ENCODE measurements around the gene PPIP5K2.

Gene PPIP5K2

GRCh38 chr5:103145196-103145595 is 25.1 kb downstream of the PPIP5K2 start:
- no peak overlapping the region for H2BK15ac ChIP-seq (ENCODE audit: low read length)
- peaks cover 0 to 6% of the 10 kb centered on the region in 2 donors for H3K9me3 ChIP-seq (replicated peaks in 1 of 2; ENCODE audit: control insufficient read depth in 2 of 2, insufficient read depth in 1 of 2, low read depth in 1 of 2, low read length in 2 of 2)
- H3K9ac ChIP-seq (ENCODE audit: low read depth, low read length, poor library complexity), result no peak overlapping the region
- no peak overlapping the region for H2AK5ac ChIP-seq (ENCODE audit: low read depth, low read length)
- no peaks in the 10 kb centered on the region for H3K79me1 ChIP-seq (ENCODE audit: low read depth, low read length)
- DNase-seq (ENCODE audit: low spot score), result no peak
- no peak overlapping the region for H3K4me2 ChIP-seq (ENCODE audit: insufficient read depth, low read length, poor library complexity, severe bottlenecking)
- no peaks in the 10 kb centered on the region for H3K27me3 ChIP-seq (ENCODE audit: control insufficient read depth in 3 of 3, insufficient read depth in 3 of 3, low read depth in 1 of 3, low read length in 3 of 3)
- no peaks in the 10 kb centered on the region for H3K4me1 ChIP-seq (ENCODE audit: control insufficient read depth in 2 of 2, insufficient read depth in 1 of 2, low read depth in 1 of 2, low read length in 2 of 2)
- H3K36me3 ChIP-seq (replicated peaks in 1 of 2; ENCODE audit: control insufficient read depth in 2 of 2, insufficient read depth in 2 of 2, low read length in 2 of 2), result peaks cover 0 to 41% of the 10 kb centered on the region in 2 donors
- H3K14ac ChIP-seq (ENCODE audit: low read length), result no peak overlapping the region
- H4K91ac ChIP-seq (ENCODE audit: low read depth, low read length, poor library complexity), result no peak overlapping the region
- H2AFZ ChIP-seq (ENCODE audit: low read length), result no peak overlapping the region
- no peak overlapping the region for H3K18ac ChIP-seq (ENCODE audit: low read length)
- H3K4me3 ChIP-seq (ENCODE audit: low read length in 2 of 2), result no peak overlapping the region
- no peak overlapping the region for H2BK12ac ChIP-seq (ENCODE audit: low read length)
- no peak overlapping the region for H2BK120ac ChIP-seq (ENCODE audit: low read depth, low read length)
- no peak overlapping the region for H3K23ac ChIP-seq (ENCODE audit: low read depth, low read length, poor library complexity)
- H3K4ac ChIP-seq (ENCODE audit: low read length), result no peak overlapping the region
- no peak overlapping the region for H2BK5ac ChIP-seq (ENCODE audit: low read length)
- no peak overlapping the region for H3K27ac ChIP-seq (replicated peaks; ENCODE audit: low read length)
- no peak overlapping the region for H4K8ac ChIP-seq (ENCODE audit: low read depth, low read length)

GRCh38 chr5:103148213-103148612 is 28.1 kb downstream of the PPIP5K2 start:
- H2BK120ac ChIP-seq (ENCODE audit: low read depth, low read length), result no peak overlapping the region
- no peak overlapping the region for H3K9ac ChIP-seq (ENCODE audit: low read depth, low read length, poor library complexity)
- H4K91ac ChIP-seq (ENCODE audit: low read depth, low read length, poor library complexity), result no peak overlapping the region
- H2BK15ac ChIP-seq (ENCODE audit: low read length), result no peak overlapping the region
- H3K14ac ChIP-seq (ENCODE audit: low read length), result no peak overlapping the region
- H3K4me2 ChIP-seq (ENCODE audit: insufficient read depth, low read length, poor library complexity, severe bottlenecking), result no peak overlapping the region
- no peak overlapping the region for H4K8ac ChIP-seq (ENCODE audit: low read depth, low read length)
- peaks cover 0 to 53% of the 10 kb centered on the region in 2 donors for H3K36me3 ChIP-seq (replicated peaks in 1 of 2; ENCODE audit: control insufficient read depth in 2 of 2, insufficient read depth in 2 of 2, low read length in 2 of 2)
- no peak for DNase-seq (ENCODE audit: low spot score)
- H2AFZ ChIP-seq (ENCODE audit: low read length), result no peak overlapping the region
- no peaks in the 10 kb centered on the region for H3K9me3 ChIP-seq (replicated peaks in 1 of 2; ENCODE audit: control insufficient read depth in 2 of 2, insufficient read depth in 1 of 2, low read depth in 1 of 2, low read length in 2 of 2)
- H2AK5ac ChIP-seq (ENCODE audit: low read depth, low read length), result no peak overlapping the region
- H3K4ac ChIP-seq (ENCODE audit: low read length), result no peak overlapping the region
- H3K4me3 ChIP-seq (ENCODE audit: low read length in 2 of 2), result no peak overlapping the region
- H2BK5ac ChIP-seq (ENCODE audit: low read length), result no peak overlapping the region
- no peak overlapping the region for H3K18ac ChIP-seq (ENCODE audit: low read length)
- H3K23ac ChIP-seq (ENCODE audit: low read depth, low read length, poor library complexity), result no peak overlapping the region
- no CpG with 5 or more reads among the region's 1 CpG for WGBS, 2 donors (ENCODE audit: extremely low coverage in 2 of 2, insufficient read length in 2 of 2, insufficient replicate concordance in 1 of 2)
- H3K4me1 ChIP-seq (ENCODE audit: control insufficient read depth in 2 of 2, insufficient read depth in 1 of 2, low read depth in 1 of 2, low read length in 2 of 2), result no peaks in the 10 kb centered on the region
- H2BK12ac ChIP-seq (ENCODE audit: low read length), result no peak overlapping the region
- H3K27ac ChIP-seq (replicated peaks; ENCODE audit: low read length), result no peak overlapping the region
- no peaks in the 10 kb centered on the region for H3K79me1 ChIP-seq (ENCODE audit: low read depth, low read length)
- H3K27me3 ChIP-seq (ENCODE audit: control insufficient read depth in 3 of 3, insufficient read depth in 3 of 3, low read depth in 1 of 3, low read length in 3 of 3), result no peaks in the 10 kb centered on the region

- H3K4me3 ChIP-seq (ENCODE audit: low read length in 2 of 2), result no peak overlapping the region
- no CpG with 5 or more reads among the region's 1 CpG for WGBS, 2 donors (ENCODE audit: extremely low coverage in 2 of 2, insufficient read length in 2 of 2, insufficient replicate concordance in 1 of 2)
- H3K27me3 ChIP-seq (ENCODE audit: control insufficient read depth in 3 of 3, insufficient read depth in 3 of 3, low read depth in 1 of 3, low read length in 3 of 3), result no peaks in the 10 kb centered on the region
- no peak overlapping the region for H3K23ac ChIP-seq (ENCODE audit: low read depth, low read length, poor library complexity)
- H2BK15ac ChIP-seq (ENCODE audit: low read length), result no peak overlapping the region
- no peak overlapping the region for H2BK12ac ChIP-seq (ENCODE audit: low read length)
- H3K4me1 ChIP-seq (ENCODE audit: control insufficient read depth in 2 of 2, insufficient read depth in 1 of 2, low read depth in 1 of 2, low read length in 2 of 2), result no peaks in the 10 kb centered on the region
- no peak overlapping the region for H3K4me2 ChIP-seq (ENCODE audit: insufficient read depth, low read length, poor library complexity, severe bottlenecking)
- no peak overlapping the region for H4K91ac ChIP-seq (ENCODE audit: low read depth, low read length, poor library complexity)
- DNase-seq (ENCODE audit: low spot score), result no peak
- peaks cover 0 to 80% of the 10 kb centered on the region in 2 donors for H3K36me3 ChIP-seq (replicated peaks in 1 of 2; ENCODE audit: control insufficient read depth in 2 of 2, insufficient read depth in 2 of 2, low read length in 2 of 2)
- H3K27ac ChIP-seq (replicated peaks; ENCODE audit: low read length), result no peak overlapping the region
- H2AFZ ChIP-seq (ENCODE audit: low read length), result no peak overlapping the region
- H3K79me1 ChIP-seq (ENCODE audit: low read depth, low read length), result no peaks in the 10 kb centered on the region
- no peak overlapping the region for H2BK120ac ChIP-seq (ENCODE audit: low read depth, low read length)
- no peak overlapping the region for H3K18ac ChIP-seq (ENCODE audit: low read length)
- no peak overlapping the region for H3K14ac ChIP-seq (ENCODE audit: low read length)
- no peak overlapping the region for H3K4ac ChIP-seq (ENCODE audit: low read length)
- H2AK5ac ChIP-seq (ENCODE audit: low read depth, low read length), result no peak overlapping the region
- no peak overlapping the region for H4K8ac ChIP-seq (ENCODE audit: low read depth, low read length)
- H2BK5ac ChIP-seq (ENCODE audit: low read length), result no peak overlapping the region
- H3K9ac ChIP-seq (ENCODE audit: low read depth, low read length, poor library complexity), result no peak overlapping the region
- no peaks in the 10 kb centered on the region for H3K9me3 ChIP-seq (replicated peaks in 1 of 2; ENCODE audit: control insufficient read depth in 2 of 2, insufficient read depth in 1 of 2, low read depth in 1 of 2, low read length in 2 of 2)
Observed at GRCh38 chr5:103151156-103151555, 31.1 kb downstream of the PPIP5K2 start.

- Histone ChIP-seq H3K27me3 (ENCODE audit: control insufficient read depth in 3 of 3, insufficient read depth in 3 of 3, low read depth in 1 of 3, low read length in 3 of 3) (no peaks in the 10 kb centered on the region), H2AFZ (ENCODE audit: low read length) (no peak overlapping the region), H3K9ac (ENCODE audit: low read depth, low read length, poor library complexity) (no peak overlapping the region), H3K79me1 (ENCODE audit: low read depth, low read length) (no peaks in the 10 kb centered on the region), H3K23ac (ENCODE audit: low read depth, low read length, poor library complexity) (no peak overlapping the region), H3K18ac (ENCODE audit: low read length) (no peak overlapping the region), H2BK5ac (ENCODE audit: low read length) (no peak overlapping the region), H2BK120ac (ENCODE audit: low read depth, low read length) (no peak overlapping the region), H2BK15ac (ENCODE audit: low read length) (no peak overlapping the region), H3K9me3 (replicated peaks in 1 of 2; ENCODE audit: control insufficient read depth in 2 of 2, insufficient read depth in 1 of 2, low read depth in 1 of 2, low read length in 2 of 2) (no peaks in the 10 kb centered on the region), H3K4ac (ENCODE audit: low read length) (no peak overlapping the region), H2AK5ac (ENCODE audit: low read depth, low read length) (no peak overlapping the region), H3K4me2 (ENCODE audit: insufficient read depth, low read length, poor library complexity, severe bottlenecking) (no peak overlapping the region), H3K36me3 (replicated peaks in 1 of 2; ENCODE audit: control insufficient read depth in 2 of 2, insufficient read depth in 2 of 2, low read length in 2 of 2) (peaks cover 0 to 74% of the 10 kb centered on the region in 2 donors), H3K4me1 (ENCODE audit: control insufficient read depth in 2 of 2, insufficient read depth in 1 of 2, low read depth in 1 of 2, low read length in 2 of 2) (no peaks in the 10 kb centered on the region), H3K27ac (replicated peaks; ENCODE audit: low read length) (no peak overlapping the region), H4K91ac (ENCODE audit: low read depth, low read length, poor library complexity) (no peak overlapping the region), H3K14ac (ENCODE audit: low read length) (no peak overlapping the region), H4K8ac (ENCODE audit: low read depth, low read length) (no peak overlapping the region), H3K4me3 (ENCODE audit: low read length in 2 of 2) (no peak overlapping the region), H2BK12ac (ENCODE audit: low read length) (no peak overlapping the region)
- no peak for DNase-seq (ENCODE audit: low spot score)
Observed at GRCh38 chr5:103166706-103167105, 46.6 kb downstream of the PPIP5K2 start.

Measured in neuronal stem cell (in vitro differentiated cells).